ENCODE results near the gene GPR25.
A peak's percentile ranks its signal among the peaks of the same experiment; 100 is the strongest.
"Not testable (repeated sequence)": the region's sequence is repeated elsewhere in the genome, so short reads cannot be mapped to it uniquely, and the experiment has no call there.

The GPR25 gene

GRCh38 chr1:200895443-200895789 lies 22.6 kb downstream of the GPR25 start:
- no peak for DNase-seq (ENCODE audit: low spot score)

- DNase-seq (ENCODE audit: low spot score): peak; percentile 46
These were observed 23.2 kb downstream of the GPR25 start for GRCh38 chr1:200895801-200896530.

GRCh38 chr1:200896531-200897196 lies 23.9 kb downstream of the GPR25 start:
- peak; percentile 87 for DNase-seq (ENCODE audit: low spot score)

GRCh38 chr1:200897259-200897658 lies 24.5 kb downstream of the GPR25 start:
- DNase-seq (ENCODE audit: low spot score): no peak

GRCh38 chr1:200899015-200899386 lies 26.2 kb downstream of the GPR25 start:
- no peak for DNase-seq (ENCODE audit: low spot score)

GRCh38 chr1:200899451-200899915 lies 26.7 kb downstream of the GPR25 start:
- DNase-seq (ENCODE audit: low spot score): peak; percentile 46

GRCh38 chr1:200899954-200900867 lies 27.4 kb downstream of the GPR25 start:
- no peak for DNase-seq (ENCODE audit: low spot score)

- DNase-seq (ENCODE audit: low spot score): no peak
These were observed 28.1 kb downstream of the GPR25 start for GRCh38 chr1:200900877-200901276.

- DNase-seq (ENCODE audit: low spot score): no peak
These were observed 28.6 kb downstream of the GPR25 start for GRCh38 chr1:200901350-200901749.

- no peak for DNase-seq (ENCODE audit: low spot score)
These were observed 29.1 kb downstream of the GPR25 start for GRCh38 chr1:200901796-200902444.

GRCh38 chr1:200903793-200904192 lies 31.0 kb downstream of the GPR25 start:
- no peak for DNase-seq (ENCODE audit: low spot score)

- DNase-seq (ENCODE audit: low spot score): no peak
These were observed 32.0 kb downstream of the GPR25 start for GRCh38 chr1:200904772-200905171.

- peak; percentile 45 for DNase-seq (ENCODE audit: low spot score)
These were observed 32.8 kb downstream of the GPR25 start for GRCh38 chr1:200905411-200906052.

GRCh38 chr1:200906491-200906890 lies 33.7 kb downstream of the GPR25 start:
- no peak for DNase-seq (ENCODE audit: low spot score)

GRCh38 chr1:200907611-200908097 lies 34.9 kb downstream of the GPR25 start:
- DNase-seq (ENCODE audit: low spot score): peak; percentile 76

- no peak for DNase-seq (ENCODE audit: low spot score)
These were observed 35.5 kb downstream of the GPR25 start for GRCh38 chr1:200908191-200908868.

- DNase-seq (ENCODE audit: low spot score): no peak
These were observed 36.3 kb downstream of the GPR25 start for GRCh38 chr1:200909071-200909470.

- no peak for DNase-seq (ENCODE audit: low spot score)
These were observed 37.0 kb downstream of the GPR25 start for GRCh38 chr1:200909757-200910239.

- no peak for DNase-seq (ENCODE audit: low spot score)
These were observed 38.6 kb downstream of the GPR25 start for GRCh38 chr1:200911361-200911760.

GRCh38 chr1:200911936-200912335 lies 39.2 kb downstream of the GPR25 start:
- not testable (repeated sequence) for DNase-seq (ENCODE audit: low spot score)

Measured in HuH-7 (cell line).